HEK293T (cell line): ENCODE data around the gene TMPRSS11D.

Source experiments
- CTCF ChIA-PET: fragments of 350-600 bp; formaldehyde crosslinking; extraction: SDS; loops from one replicate; lab custom pipeline; 2021; ENCODE audit warnings: antibody characterized with exemption, inconsistent platforms; lab: Yijun Ruan, JAX
- POLR2A ChIA-PET: fragments of 350-600 bp; formaldehyde crosslinking; extraction: SDS; loops from one replicate; lab custom pipeline; 2020; ENCODE audit warnings: antibody characterized with exemption, inconsistent platforms; lab: Yijun Ruan, JAX
- DNase-seq: peaks from one replicate; pipeline ENCODE4 v3.0.0; 2012; ENCODE audit warnings: mixed read lengths; ENCODE audit errors: extremely low spot score
- ARNT ChIP-seq: fragments of 450-650 bp; IDR thresholded peaks from 2 replicates; pipeline ENCODE4 v1.6.1; 2017; ENCODE audit warnings: mild to moderate bottlenecking
- BHLHE40 ChIP-seq: fragments of 450-650 bp; IDR thresholded peaks from 2 replicates; pipeline ENCODE4 v1.6.1; 2016; ENCODE audit warnings: mild to moderate bottlenecking, moderate library complexity, borderline replicate concordance
- CTBP1 ChIP-seq: fragments of 450-650 bp; IDR thresholded peaks from 2 replicates; pipeline ENCODE4 v1.6.1; 2016; ENCODE audit warnings: borderline replicate concordance
- ELF4 ChIP-seq: fragments of 450-650 bp; IDR thresholded peaks from 2 replicates; pipeline ENCODE4 v1.6.1; 2017; ENCODE audit warnings: antibody characterized with exemption
- FOXA1 ChIP-seq: fragments of 450-650 bp; IDR thresholded peaks from 2 replicates; pipeline ENCODE4 v1.6.1; 2016; ENCODE audit warnings: mild to moderate bottlenecking
- FOXK2 ChIP-seq: fragments of 450-650 bp; IDR thresholded peaks from 2 replicates; pipeline ENCODE4 v1.6.1; 2016; ENCODE audit warnings: mild to moderate bottlenecking
- FOXM1 ChIP-seq: fragments of 450-650 bp; IDR thresholded peaks from 2 replicates; pipeline ENCODE4 v1.6.1; 2017; ENCODE audit warnings: mild to moderate bottlenecking, borderline replicate concordance
- HDGF ChIP-seq: fragments of 450-650 bp; IDR thresholded peaks from 2 replicates; pipeline ENCODE4 v1.6.1; 2017; ENCODE audit warnings: antibody characterized with exemption, borderline replicate concordance
- L3MBTL2 ChIP-seq: fragments of 450-650 bp; conservative IDR thresholded peaks from 2 replicates; pipeline ENCODE4 v1.6.1; 2016; ENCODE audit warnings: mild to moderate bottlenecking
- LEF1 ChIP-seq: fragments of 450-650 bp; IDR thresholded peaks from 2 replicates; pipeline ENCODE4 v1.6.1; 2017; ENCODE audit warnings: mild to moderate bottlenecking, borderline replicate concordance
- NFRKB ChIP-seq: fragments of 450-650 bp; IDR thresholded peaks from 2 replicates; pipeline ENCODE4 v1.6.1; 2016; ENCODE audit warnings: mild to moderate bottlenecking, moderate library complexity
- SP1 ChIP-seq: fragments of 450-650 bp; IDR thresholded peaks from 2 replicates; pipeline ENCODE4 v1.6.1; 2017
- SUZ12 ChIP-seq: fragments of 450-650 bp; IDR thresholded peaks from 2 replicates; pipeline ENCODE4 v1.6.1; 2016; ENCODE audit warnings: mild to moderate bottlenecking
- TARDBP ChIP-seq: fragments of 450-650 bp; IDR thresholded peaks from 2 replicates; pipeline ENCODE4 v1.6.1; 2016
- ZNF384 ChIP-seq: fragments of 450-650 bp; IDR thresholded peaks from 2 replicates; pipeline ENCODE4 v1.6.1; 2016
- TF ChIP-seq, protein P1 (sequence below): fragments of 450-650 bp; IDR thresholded peaks from 2 replicates; pipeline ENCODE4 v1.6.1; 2016

Gene TMPRSS11D

DNA sequence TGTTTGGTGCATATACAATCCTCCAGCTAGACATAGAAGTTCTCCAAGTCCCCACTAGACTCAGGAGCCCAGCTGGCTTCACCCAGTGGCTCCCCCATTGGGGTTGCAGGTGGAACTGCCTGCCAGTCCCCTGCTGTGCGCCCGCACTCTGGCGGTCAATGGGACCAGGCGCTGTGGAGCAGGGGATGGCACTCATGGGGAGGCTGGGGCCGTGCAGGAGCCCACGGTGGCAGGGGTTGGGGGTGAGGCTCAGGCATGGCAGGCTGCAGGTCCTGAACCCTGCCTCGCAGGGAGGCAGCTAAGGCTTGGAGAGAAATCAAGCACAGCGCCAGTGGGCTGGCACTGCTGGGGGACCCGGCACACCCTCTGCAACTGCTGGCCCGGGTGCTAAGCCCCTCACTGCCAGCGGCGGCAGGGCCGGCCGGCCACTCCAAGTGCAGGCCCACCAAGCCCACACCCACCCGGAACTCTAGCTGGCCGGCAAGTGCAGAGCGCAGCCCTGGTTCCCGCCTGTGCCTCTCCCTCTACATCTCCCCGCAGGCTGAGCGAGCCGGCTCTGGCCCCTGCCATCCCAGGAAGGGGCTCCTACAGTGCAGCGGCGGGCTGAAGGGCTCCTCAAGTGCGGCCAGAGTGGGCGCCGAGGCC, 12.7 kb upstream of the TMPRSS11D start:
- POLR2A ChIA-PET = no interaction called here
- no peak for DNase-seq
- CTCF ChIA-PET = no interaction called here
- no peak for TF ChIP-seq NFRKB
- TF ChIP-seq LEF1 = no peak
- no peak for TF ChIP-seq FOXM1
- no peak for TF ChIP-seq HDGF
- TF ChIP-seq SUZ12 = no peak
- TF ChIP-seq ZNF384 = no peak
- TF ChIP-seq CTBP1 = no peak
- no peak for TF ChIP-seq ELF4
- no peak for TF ChIP-seq FOXA1

DNA sequence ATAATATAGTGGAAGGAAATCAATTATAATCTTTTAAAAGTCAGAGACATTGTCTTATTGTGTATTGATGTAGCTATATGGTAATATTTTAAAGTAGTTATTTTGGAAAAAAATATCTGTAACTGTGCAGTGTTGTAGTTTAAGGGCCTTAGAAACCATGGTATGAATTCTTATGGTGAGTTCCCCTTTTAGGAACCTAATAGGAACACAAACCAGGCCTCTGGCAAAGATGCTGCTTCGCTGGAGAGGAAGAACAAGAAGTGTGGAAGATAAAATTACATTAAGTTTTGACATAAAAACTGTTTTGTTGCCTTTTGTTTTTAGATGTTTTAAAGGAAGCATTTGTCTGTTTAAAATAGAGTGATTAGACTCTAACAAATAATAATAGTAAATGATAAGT, 10.9 kb upstream of the TMPRSS11D start:
- no peak for DNase-seq
- no peak for TF ChIP-seq FOXK2
- TF ChIP-seq ELF4 = no peak
- no peak for TF ChIP-seq LEF1
- TF ChIP-seq FOXA1 = no peak
- TF ChIP-seq TARDBP = no peak
- TF ChIP-seq SP1 = no peak
- no peak for TF ChIP-seq ZNF384
- no peak for TF ChIP-seq NFRKB
- no peak for TF ChIP-seq BHLHE40
- POLR2A ChIA-PET = no interaction called here
- CTCF ChIA-PET = no interaction called here

DNA sequence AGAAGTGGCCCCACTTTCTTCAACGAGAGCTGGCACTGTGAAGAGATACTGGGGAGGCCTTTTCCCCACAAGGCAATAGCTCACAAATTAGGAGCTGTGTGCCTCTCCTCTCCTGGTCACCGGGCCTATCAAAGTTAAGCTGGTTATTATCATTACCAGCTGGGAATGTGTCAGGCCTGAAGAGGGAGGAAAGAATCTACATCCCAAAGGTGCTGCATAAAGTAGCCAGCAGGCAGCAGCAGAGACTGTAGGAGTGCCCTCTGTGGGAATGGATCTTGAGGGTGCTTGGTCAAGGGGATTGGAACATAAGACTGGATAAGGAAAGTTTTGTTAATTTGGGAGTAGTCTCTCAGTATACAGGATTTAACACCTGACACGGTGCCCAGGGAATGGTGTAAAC, 9.1 kb upstream of the TMPRSS11D start:
- DNase-seq = peak; percentile 7
- ChIA-PET POLR2A (no interaction called here), CTCF (no interaction called here)
- no peak for TF ChIP-seq ELF4
- no peak for TF ChIP-seq SUZ12
- TF ChIP-seq TARDBP = no peak
- no peak for TF ChIP-seq FOXK2
- no peak for TF ChIP-seq ZNF384
- TF ChIP-seq BHLHE40 = no peak
- TF ChIP-seq CTBP1 = no peak
- TF ChIP-seq FOXA1 = no peak
- no peak for TF ChIP-seq HDGF
- no peak for TF ChIP-seq L3MBTL2
- TF ChIP-seq, protein P1, sequence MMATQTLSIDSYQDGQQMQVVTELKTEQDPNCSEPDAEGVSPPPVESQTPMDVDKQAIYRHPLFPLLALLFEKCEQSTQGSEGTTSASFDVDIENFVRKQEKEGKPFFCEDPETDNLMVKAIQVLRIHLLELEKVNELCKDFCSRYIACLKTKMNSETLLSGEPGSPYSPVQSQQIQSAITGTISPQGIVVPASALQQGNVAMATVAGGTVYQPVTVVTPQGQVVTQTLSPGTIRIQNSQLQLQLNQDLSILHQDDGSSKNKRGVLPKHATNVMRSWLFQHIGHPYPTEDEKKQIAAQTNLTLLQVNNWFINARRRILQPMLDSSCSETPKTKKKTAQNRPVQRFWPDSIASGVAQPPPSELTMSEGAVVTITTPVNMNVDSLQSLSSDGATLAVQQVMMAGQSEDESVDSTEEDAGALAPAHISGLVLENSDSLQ = no peak
- TF ChIP-seq FOXM1 = no peak
- TF ChIP-seq SP1 = no peak
- no peak for TF ChIP-seq LEF1
- TF ChIP-seq NFRKB = no peak

DNA sequence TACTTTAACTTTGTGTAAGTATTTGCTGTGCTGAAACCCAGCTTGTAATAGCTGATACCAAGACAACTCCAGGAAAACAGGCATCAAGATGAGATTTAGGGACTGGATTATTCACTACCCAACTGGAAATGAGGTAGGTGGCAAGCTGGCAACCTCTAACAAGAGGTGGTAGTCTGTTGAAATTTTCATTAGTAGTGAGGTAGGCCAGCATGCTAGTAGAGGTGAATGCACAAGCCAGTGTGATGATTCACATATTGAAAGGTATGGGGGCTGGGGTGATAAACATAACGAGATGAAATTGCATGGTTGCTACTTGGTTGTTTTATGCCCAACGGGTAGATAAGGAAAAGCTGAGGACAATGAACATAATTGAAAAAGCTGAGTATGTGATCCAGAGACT, 8.5 kb upstream of the TMPRSS11D start:
- ChIA-PET POLR2A (no interaction called here), CTCF (no interaction called here)
- no peak for DNase-seq
- no peak for TF ChIP-seq SUZ12
- no peak for TF ChIP-seq ELF4
- TF ChIP-seq ZNF384 = no peak
- TF ChIP-seq FOXM1 = no peak
- no peak for TF ChIP-seq FOXK2
- TF ChIP-seq HDGF = no peak
- TF ChIP-seq LEF1 = no peak
- no peak for TF ChIP-seq BHLHE40
- no peak for TF ChIP-seq L3MBTL2
- no peak for TF ChIP-seq ARNT
- no peak for TF ChIP-seq FOXA1
- no peak for TF ChIP-seq CTBP1
- TF ChIP-seq, protein P1 = no peak
- no peak for TF ChIP-seq NFRKB

DNA sequence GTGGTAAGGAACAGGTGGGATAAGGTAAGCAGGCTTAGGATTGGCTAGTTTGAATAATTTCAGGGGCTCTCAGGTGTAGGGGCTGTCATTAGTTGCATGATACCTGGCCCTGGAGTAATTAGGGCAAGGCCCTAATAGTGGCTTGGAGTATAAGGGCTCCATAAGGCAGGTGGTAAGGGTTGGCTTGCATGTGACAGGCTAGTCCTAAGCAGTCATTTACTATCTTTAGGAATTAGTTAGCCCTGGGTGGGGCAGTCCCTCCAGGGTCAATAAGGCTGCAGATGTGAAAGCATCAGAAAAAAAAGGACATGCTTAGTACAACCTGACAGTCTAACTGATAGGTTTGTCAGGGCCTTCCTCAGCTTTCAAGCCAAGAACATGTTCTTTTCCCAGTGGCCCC, 7.8 kb upstream of the TMPRSS11D start:
- TF ChIP-seq FOXM1 = no peak
- TF ChIP-seq LEF1 = no peak
- TF ChIP-seq FOXK2 = no peak
- TF ChIP-seq HDGF = no peak
- no peak for TF ChIP-seq NFRKB
- no peak for TF ChIP-seq ZNF384
- TF ChIP-seq SP1 = no peak
- no peak for TF ChIP-seq L3MBTL2
- ChIA-PET POLR2A (no interaction called here), CTCF (interaction anchor here (0.5 kb wide), 1 partner anchor 14 kb away, joined by 3 read pairs; no protein-coding TSS in a partner anchor)

DNA sequence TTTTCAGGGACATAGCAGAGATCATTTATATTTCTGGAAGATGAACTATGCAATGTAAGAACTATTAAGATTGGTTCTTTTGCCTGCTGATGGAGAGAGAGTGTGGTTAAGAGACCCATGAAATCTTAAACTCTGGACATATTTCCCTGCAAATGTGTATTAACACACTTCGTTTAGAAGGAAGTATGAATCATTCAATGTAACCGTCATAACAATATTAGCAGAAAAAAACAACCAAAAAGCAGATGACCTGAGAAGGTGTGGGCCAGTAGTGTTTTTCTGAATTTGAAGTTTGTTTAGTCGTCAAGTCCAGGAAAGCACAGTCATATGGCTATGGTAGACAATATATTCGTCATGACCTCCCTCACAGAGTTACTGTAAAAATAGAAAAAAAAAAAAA, 2.5 kb upstream of the TMPRSS11D start:
- TF ChIP-seq FOXA1 = no peak
- TF ChIP-seq FOXK2 = no peak
- TF ChIP-seq ELF4 = no peak
- no peak for TF ChIP-seq BHLHE40
- TF ChIP-seq SP1 = no peak
- no peak for TF ChIP-seq ZNF384
- no peak for TF ChIP-seq LEF1
- TF ChIP-seq FOXM1 = no peak
- ChIA-PET POLR2A (no interaction called here), CTCF (no interaction called here)
- DNase-seq = no peak

More for the DNA sequence above, 7.8 kb upstream of the TMPRSS11D start:
- DNase-seq = no peak

DNA sequence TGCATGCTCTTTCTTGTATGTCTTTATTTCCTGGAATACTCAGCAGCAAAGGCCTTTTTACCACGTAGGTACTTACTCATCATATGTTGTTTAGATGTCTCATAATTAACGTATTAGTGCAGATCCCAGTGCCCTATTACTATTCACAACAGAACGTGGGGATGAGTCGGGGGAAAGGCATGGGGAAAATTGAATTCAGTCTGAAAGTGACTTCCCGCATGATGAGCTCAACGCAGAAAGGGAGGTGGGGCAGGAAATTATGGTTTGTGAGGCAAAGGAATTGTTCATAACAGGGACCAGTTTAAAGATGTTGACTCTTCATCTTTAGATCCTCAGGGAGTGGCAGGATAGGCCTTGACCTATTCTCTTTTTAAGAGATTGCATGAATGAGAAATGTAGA, 2.0 kb upstream of the TMPRSS11D start:
- no peak for TF ChIP-seq ARNT
- TF ChIP-seq CTBP1 = no peak
- TF ChIP-seq BHLHE40 = no peak
- no peak for TF ChIP-seq L3MBTL2
- ChIA-PET POLR2A (no interaction called here), CTCF (no interaction called here)
- no peak for DNase-seq
